HT-29 (cell line): ENCODE results near the gene SH3BGRL3. TPM values are rescaled to one million over a fixed set of nuclear protein-coding genes. Genes with fewer than 3 reads are reported as not detected.
"Not testable (repeated sequence)": the region's sequence is repeated elsewhere in the genome, so short reads cannot be mapped to it uniquely, and the experiment has no call there.

ENCODE experiments used
- DNase-seq: peaks from one replicate; pipeline ENCODE4 v3.0.0-alpha.2; 2015; ENCODE audit warnings: low spot score
- total RNA-seq: library from RNA; depleted of rRNA; stranded (reverse); fragments of >200 nt; shearing (Covaris generic); gene quantifications from 2 replicates; pipeline ENCODE4 v1.2.3, GENCODE V29; 2014

The SH3BGRL3 gene
- total RNA-seq, 1 experiment from 2014 or later, result 198 TPM

DNA sequence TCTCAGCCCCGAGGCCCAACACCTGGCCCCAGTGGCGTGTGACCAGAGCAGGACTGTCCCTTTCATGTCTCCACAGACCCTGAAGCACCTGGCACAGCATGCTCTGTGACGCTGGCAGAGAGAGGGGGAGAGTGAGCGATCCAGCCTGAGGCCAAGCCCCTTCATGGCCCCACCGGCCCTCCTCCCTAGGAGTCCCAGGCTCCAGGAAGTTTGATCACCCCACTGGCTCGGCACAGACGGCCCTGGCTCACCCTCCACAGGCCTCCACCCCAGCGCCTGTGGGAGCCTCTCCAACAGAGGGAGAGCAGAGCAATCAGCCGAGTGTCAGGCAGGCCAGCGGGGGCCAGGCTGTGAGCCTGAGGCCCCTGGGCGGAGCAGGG is 11.0 kb downstream of the SH3BGRL3 start:
- DNase-seq, result no peak

DNA sequence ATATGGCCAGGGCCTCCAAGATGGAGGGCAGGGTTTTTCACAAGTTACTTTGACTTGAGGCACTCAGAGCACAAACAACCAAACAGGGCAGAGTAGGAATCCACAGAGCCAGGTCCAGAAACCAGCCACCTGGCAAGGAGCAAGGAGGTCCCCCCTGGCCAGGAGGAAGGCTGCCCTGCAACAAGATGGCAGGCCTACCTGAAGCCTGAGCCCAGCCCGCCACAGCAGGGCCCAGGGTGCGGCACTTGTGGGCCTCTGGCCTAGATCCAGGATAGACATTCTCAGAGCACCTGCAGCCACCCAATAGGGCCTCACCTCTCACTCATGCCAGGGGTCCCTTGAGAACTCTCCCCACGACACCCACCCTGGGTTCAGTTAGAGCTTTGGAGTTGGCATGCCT is 11.5 kb downstream of the SH3BGRL3 start:
- DNase-seq, result no peak

DNA sequence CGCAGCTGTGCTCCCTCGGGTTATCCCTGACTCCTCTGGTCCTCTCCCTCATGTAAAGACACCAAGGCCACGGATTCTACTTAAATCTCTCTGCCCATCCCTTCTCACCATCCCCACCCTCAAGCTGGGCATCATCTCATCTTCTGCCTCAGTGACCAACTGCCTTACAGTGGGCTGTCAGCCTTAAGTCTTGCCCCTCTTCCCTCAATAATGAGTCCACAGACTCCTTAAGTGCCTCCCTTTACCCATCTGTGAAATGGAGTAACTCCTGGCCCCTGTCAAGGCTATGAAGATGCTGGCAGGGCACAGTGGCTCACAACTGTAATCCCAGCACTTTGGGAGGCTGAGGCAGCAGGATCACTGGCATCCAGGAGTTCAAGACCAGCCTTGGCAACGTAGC is 12.1 kb downstream of the SH3BGRL3 start:
- no peak for DNase-seq

DNA sequence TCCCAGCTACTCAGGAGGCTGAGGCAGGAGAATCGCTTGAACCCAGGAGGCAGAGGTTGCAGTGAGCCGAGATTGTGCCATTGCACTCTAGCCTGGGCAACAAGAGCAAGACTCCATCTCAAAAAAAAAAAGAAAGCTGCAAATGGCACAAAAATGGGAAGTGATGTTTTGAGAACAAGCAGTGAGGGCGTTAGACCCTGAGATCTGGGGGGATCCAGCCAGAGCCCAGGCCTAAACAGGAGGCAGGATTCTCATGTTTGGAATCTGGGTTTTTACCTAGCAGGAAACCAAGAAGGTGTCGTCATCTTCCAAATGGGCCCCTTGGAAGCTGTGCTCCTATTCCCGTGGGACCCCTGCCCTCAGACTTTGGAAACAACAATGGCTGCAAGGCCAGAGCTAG is 12.8 kb downstream of the SH3BGRL3 start:
- not testable (repeated sequence) for DNase-seq

DNA sequence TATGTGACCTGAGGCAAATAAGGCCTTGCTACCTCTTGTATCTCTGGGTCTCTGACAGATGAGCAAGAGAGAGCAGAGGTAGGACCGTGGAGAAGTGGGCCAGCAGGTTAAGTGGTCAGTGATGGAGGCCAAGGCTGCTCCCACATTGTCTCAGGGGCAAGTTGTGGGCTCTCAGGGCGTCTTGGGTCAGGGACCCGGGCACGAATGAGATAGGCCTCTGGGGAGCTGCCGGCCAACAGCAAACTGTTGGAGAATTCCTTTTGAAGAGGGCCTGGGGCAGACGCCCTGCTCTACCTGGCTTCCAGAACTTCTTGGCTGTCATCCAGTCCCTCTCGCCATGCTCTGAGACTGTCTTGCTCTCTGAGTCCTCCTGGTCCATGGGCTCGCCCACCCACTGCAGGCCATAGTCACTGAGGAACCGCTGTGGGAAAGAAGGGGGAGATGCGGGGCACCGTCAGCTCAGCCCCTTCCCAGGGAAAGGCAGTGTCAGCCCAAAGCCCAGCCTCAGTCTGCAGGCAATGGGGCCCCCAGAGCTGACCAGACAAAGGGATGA is 14.1 kb downstream of the SH3BGRL3 start:
- DNase-seq, result no peak

DNA sequence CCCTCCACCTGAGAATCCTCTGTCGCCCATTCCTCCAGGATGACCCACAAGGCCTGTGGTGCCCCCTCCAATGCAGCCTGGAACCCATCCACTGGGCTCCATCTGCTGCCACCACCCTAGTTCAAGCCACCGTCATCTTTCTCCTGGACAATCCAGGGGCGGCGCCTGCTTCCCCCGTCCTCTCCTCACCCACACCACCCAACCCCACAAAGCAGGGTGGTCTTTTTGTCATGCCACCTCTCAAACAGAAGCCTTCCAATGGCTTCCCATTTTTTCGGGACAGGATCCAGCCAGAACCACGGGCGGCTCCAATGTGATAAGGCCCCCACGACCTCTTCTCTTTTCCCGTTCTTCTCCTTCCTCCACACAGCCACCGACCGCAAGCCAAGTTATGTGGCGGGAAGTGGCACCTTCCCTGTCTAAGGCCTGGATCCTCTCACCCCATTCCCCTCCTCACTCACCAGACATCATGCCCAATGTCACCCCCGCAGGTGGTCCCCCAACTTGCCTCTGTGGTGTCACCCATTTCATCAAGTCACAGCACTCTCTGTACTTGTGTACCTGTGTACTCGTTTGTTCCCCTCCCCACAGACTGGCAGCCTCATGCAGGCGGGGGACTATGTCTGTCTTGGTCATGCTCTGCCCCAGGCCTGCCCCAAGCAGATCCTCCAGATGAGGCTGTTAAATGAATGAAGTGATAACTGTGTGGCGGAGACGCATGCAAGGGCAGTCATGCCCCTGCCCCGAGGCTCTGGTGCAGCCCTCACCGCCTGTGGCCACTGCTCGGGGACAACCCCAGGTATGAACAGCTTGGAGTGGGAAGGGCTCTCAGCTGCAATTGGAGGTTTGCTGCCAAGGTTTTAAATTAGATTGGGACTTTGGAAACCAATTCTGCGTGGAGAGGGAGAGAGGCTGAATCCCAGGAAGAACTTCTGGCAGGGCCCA is 15.6 kb downstream of the SH3BGRL3 start:
- no peak for DNase-seq

DNA sequence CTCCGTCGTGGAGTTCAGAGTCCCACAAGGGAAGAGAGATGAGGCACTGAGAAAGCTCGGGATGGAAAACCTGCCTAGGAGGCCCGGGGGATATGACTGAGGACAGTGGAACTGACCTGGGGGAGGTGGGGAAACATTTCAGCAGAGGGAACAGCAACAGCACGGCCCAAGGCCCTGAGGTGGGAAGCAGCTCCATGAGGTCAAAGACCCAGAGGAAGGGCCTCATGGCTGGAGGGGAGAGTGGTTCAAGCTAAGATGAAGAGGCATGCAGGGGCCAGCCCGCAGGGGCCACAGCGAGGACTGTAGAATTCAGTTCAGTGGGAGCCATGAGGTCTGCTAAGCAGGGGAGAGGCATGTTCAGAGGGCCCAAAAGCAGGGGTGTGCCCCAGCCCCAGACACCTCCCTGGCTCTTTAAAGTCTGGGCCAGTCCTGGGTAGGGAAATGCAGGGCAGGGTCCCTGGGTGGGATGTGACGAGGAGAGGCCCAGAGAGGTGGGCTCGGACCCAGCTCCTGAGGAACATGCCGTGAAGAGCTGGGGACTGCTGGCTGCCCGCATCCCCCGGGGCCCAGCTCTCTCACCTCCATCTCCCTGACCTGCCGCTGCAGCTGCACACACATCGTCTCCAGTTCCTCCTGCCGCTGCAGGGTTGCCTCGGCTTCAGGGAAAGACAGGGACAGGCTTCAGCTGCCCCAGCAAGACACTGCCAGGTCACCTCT is 16.6 kb downstream of the SH3BGRL3 start:
- no peak for DNase-seq

DNA sequence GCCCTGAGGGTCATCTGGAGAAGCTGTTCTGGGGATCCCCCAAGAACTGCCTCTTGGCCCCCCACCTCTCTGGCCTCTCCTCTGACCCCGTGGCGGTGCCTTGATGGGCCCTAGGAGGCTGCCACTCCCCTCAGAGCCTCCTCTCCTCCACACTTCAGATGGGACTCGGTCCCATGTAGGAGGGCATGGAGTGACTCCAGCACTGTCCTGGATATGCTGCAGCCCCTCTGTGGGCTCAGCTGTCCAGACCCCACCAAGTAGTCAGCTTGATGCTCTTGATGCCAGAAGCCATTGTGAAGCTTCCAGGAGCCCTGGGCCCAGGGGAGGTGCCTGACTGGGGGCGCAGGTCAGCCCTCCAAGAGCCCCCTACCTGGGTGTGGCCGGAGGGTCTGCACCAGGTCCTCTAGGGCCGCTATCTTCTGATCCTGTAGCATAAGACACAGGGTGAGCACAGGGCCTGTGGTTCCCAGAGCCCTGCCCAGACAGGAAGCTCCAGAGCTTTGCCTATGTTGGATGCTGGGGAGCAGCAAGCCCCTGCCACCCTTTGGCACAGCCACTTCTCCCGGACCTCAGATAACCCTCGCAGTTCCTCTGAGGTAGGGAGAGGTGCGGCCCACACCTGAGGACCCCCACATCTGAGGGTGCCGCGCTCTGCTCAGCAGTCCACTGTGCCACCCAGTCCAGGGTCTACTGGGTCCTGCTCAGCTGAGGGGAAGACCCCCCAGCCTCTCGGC is 17.3 kb downstream of the SH3BGRL3 start:
- DNase-seq, result no peak

DNA sequence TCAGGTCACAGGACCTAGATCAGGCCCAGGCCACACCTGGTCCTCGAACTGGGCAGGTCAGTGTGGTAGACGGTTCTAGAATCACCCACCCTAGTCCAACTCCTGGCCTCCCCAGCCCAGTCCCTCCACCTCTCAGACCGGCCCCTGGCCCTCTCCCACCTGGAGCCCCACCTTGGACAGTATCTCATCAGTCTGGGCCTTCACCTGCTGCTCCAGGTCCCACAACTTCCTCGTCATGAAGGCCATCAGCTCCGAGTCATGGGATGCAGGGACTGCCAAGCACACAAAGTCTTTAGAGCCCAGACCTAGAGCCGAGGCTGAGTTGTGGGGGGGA is 17.9 kb downstream of the SH3BGRL3 start:
- no peak for DNase-seq

DNA sequence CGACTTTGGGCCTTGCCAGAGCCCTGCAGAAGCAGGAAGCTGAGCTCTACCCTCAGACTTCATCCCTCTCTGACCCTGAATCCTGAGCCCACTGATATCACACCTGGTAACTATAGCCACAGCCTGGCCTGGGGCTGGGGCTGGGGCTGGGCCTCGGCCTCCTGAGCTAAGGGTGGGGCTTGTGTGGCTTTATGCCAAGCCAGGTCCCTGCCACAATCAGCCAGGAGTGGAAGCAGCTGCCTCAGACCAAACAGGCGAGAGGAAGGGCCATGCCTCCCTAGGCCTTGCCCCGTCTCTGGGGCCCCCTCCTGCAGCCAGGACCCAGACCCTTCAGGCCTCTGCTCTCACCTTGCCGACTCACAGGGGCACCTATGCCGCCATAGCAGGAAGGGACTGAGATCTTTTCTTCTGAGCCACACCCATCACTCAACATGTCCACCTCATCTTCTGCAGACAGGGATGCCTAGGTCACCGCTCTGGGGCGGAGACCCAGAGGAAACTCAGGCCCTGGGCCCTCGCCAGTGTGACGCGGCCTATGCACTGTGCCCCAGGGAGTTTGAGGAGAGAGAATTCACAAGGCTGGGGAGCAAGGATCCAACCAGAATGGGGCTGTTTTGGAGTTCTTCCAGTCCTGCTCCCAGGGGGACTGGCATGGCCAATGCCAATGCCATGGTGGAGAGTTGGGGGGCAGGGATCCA is 20.8 kb downstream of the SH3BGRL3 start:
- DNase-seq, result no peak

DNA sequence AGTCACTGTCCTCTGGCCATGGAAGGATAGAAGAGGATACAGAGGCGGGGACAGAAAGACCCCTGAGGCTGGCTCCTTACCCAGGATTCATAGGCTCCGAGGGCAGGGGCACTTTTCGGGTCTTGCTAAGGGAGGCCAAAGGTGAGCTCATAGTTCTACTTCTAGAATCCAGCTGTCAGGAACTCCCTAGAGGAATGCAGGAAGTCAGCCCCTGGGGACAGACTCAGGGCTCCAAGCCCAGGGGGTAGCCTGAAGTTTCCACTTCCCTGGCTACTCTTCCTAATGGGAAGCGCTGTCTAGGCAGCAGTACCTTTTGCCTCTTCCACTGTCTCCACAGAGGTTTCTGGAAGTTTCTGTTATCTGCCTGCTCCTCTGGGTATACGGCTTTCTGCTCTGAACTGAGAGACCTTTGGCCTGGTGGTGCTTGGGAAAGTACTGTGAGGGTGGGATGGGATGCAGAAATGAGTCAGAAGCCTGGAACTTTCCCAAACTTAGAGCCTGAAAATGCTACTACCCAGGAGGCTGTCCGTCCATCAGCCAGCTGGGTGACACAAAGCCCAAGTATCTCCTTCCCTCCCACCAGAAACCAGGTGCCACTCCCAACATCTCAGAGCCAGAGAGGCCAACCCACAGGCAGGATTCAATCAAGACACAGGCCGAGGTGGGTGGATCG is 23.0 kb downstream of the SH3BGRL3 start:
- DNase-seq, result peak; percentile 19

DNA sequence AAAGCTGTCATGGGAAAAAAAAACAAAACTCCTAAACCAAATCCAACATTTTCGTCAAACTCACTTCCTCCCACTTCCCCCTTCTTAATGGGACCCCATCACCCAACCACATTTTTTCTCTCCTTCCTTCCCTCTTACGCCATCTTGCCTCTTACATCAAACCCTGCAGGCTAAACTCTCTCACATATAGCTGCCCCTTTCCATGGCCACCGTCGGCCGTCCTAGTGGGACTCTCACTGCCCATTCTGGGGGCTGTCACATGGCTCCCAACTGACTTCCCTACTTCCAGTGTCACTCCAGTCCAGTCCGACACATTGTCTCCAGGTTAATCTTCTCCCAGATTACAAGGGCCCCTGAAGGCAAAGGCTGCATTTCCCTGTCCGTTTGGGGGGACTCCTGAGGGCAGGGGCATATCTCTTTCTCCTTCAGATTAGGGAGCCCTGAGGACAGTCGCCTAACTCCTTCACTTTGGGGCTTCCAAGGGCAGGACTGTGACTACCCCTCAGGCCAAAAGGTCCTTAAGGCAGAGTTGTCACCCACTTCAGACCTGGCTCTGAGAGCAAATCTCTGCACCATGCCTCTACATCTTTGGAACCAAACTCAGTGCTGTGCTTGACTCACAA is 25.9 kb downstream of the SH3BGRL3 start:
- DNase-seq, result no peak

DNA sequence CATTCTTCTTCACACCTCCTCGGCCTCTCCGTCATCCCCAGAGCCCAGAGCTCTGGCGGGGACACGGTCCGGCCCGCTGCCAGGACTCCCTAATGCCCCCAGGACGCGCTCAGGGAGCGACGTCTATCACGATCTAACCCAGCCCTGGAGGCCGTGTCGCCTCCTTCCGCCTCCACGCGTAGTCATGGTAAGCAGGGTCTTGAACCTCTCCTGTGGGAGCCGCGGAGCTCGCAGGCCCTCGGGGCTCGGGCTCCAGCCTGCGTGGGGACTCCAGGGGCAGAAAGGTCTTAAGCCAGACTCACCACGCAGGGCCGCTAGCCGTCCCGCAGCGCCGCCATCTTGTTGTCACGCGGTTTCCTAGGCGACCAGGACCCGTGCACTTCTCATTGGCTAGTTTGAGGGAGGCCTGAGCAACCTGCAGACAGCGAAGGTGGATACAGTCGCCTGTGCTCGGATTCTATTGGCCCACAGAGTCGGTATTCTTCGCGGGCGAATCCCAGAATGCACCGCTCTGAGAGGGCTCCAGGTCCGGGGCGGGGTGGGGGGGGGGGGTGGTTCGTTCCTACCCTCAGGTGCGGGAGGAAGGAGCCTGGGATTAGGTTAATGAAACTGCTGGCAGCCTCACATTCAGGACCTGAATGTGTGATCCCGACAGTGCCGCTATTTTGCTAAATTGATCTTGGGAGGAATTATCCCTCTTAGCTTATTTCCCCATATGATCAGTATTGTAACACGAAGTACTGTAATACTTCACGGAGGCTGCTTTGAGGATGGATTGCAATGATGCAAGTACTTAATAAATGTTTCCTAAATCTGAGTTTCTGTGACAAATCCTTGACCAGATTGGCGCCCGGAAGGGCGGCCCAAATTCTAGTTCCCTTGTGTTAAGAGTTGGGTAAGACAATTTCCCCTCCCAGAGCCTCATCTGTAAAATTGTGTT is 26.7 kb downstream of the SH3BGRL3 start, which contains the start of gene UBXN11:
Gene UBXN11, minus strand, starts transcription at position 347 of the 940 bp plus-strand sequence. CDS start 3,753 bp downstream, outside the sequence.
- peak; percentile 97 for DNase-seq

DNA sequence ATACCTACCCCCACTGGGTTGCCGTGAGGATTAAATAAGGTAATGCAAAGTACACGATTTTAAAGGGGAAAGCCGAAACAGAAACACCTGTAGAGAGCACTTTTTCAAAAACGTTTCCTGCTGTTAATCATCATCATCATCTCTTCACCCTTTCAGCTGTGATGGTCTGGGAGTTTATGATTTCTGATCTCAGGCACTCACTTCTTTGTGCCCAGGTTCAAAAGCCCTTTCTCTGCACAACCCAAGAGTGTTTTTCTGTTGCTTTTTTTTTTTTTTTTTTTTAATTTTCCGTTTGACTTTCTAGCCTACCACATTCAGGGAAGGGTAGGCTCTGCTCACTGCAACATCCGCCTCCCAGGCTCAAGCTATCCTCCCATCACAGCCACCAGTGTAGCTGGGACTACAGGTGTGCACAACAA is 27.5 kb downstream of the SH3BGRL3 start:
- DNase-seq, result no peak

DNA sequence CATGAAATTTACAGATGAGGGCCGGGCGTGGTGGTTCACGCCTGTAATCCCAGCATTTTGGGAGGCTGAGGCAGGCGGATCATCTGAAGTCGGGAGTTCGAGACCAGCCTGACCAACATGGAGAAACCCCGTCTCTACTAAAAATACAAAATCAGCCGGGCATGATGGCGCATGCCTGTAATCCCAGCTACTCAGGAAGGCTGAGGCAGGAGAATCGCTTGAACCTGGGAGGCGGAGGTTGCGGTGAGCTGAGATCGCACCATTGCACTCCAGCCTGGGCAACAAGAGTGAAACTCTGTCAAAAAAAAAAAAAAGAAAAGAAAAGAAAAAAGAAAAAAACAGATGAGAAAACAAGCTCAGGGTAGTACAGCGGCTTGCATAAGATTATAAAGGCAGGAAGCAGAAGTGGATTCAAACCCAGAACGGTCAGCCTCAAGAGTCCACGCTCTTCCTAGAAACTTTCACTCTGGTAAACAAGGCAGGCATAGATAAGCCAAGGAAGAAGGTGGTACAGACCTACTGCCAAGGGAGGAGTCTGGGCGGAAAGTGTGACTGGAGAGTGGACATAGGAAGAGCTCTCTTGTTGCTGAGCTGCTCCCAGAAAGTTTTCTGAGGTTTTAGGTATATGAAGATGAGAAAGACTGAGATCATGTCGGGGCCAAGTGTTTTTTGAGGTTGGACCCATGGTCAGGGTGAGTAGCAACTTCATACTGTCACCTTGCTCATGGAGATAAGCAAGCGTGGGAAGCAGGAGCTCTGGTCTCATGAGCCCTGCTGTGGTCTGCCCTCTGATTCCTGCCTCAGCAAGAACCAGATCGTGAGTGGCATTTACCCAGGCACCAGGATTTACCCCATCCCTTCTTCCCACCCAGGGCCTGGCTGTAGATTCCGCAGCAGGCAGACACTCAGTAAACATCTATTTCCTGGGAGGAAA is 28.3 kb downstream of the SH3BGRL3 start:
- DNase-seq, result not testable (repeated sequence)

DNA sequence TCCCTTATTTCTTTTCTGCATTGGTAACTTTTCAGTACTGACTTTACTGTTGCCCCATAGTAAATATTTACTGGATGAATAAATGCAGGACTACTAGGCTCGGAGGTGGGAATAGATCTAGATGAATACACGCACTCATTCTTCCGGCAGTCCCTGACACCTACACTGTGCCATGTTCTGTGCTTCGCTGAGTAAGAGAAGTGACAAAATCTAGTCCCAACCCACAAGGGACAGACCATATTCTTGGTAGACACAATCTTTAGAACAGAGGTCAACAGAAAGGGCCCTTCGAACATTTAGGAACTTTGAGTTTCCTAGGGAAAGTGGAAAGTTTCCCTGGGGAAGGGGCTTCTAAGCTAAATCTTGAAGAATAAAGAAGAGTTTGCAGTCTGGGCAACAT is 34.6 kb downstream of the SH3BGRL3 start:
- no peak for DNase-seq

DNA sequence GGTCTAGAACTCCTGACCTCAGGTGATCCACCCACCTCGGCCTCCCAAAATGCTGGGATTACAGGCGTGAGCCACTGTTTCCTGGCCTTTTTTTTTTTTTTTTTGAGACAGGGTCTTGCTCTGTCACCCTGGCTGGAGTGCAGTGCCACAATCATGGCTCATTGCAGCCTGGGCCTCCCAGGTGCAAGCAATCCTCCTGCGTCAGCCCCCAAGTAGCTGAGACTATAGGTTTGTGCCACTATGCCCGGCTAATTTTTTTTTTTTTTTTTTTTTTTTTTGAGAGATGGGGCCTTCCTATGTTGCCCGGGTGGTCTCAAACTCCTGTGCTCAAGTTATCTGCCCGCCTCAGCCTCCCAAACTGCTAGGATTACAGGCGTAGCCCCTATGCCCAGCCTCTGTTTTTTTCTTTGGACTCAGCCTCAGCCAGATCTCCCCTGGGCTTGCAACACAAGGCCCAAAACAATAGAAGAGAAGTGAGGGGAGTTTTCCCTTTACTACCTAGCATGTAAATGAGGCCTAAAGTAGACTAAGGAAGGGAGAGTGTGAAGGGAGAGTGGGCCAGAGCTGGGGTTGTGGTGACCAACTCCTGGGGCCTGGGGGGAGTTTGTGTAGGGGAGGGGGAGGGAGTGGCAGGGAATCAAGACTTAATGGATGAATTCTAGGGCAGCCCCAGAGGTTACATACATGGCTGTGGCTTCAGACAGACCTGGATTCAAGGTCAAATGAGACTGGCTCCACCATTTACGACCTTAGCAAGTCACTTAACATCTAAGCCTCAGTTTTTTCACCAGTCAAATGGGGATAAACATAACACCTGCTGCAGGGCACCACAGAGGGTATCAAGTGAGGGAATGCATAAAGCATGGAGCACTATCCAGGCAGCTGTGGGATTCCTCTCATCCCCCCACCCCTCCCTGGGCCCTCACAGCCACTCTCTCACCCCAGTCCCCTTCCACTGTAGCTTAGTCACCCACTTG is 36.3 kb downstream of the SH3BGRL3 start:
- DNase-seq, result no peak
